ENCODE results near the gene MGME1. TPM values are rescaled to one million over a fixed set of nuclear protein-coding genes. Genes with fewer than 3 reads are reported as not detected.

Gene MGME1
- total RNA-seq, 1 experiment from 2014 or later: 50.5 TPM

DNA sequence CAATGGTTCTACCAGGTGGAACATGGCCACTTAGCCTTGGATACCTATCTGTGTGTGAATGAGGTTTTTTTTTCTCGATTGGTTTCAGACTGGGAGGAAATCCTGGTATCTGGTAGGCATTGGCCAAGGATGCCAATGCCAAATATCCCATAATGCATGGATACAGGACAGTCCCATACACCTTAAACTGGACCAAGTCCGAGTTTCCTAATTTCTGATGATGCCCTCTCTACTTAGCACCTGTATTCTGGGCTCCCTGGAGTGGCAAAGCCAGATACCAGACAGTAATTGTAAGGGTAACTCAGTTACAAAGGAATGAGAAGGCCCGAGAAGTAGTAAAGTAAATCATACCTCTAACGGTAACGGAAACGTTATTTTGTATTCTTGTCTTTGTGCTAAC lies 18.1 kb upstream of the MGME1 start:
- TF ChIP-seq, protein P1, sequence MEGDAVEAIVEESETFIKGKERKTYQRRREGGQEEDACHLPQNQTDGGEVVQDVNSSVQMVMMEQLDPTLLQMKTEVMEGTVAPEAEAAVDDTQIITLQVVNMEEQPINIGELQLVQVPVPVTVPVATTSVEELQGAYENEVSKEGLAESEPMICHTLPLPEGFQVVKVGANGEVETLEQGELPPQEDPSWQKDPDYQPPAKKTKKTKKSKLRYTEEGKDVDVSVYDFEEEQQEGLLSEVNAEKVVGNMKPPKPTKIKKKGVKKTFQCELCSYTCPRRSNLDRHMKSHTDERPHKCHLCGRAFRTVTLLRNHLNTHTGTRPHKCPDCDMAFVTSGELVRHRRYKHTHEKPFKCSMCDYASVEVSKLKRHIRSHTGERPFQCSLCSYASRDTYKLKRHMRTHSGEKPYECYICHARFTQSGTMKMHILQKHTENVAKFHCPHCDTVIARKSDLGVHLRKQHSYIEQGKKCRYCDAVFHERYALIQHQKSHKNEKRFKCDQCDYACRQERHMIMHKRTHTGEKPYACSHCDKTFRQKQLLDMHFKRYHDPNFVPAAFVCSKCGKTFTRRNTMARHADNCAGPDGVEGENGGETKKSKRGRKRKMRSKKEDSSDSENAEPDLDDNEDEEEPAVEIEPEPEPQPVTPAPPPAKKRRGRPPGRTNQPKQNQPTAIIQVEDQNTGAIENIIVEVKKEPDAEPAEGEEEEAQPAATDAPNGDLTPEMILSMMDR (IDR thresholded peaks at IDR 0.05; ENCODE audit: insufficient read depth in 1 of 2, low read depth in 1 of 2, low read length in 1 of 2, severe bottlenecking in 1 of 2, unreplicated experiment in 1 of 2): no peak
- intact Hi-C loops (cut with micrococcal nuclease; ENCODE audit: unreplicated experiment): no loop called here
- no peaks in the 10 kb centered on the region for H3K4me1 ChIP-seq
- CTCF ChIA-PET: no interaction called here
- Mint-ChIP-seq H3K27me3 (ENCODE audit: insufficient read depth, unreplicated experiment) (no peaks in the 10 kb centered on the region), H3K27ac (ENCODE audit: unreplicated experiment) (no peak overlapping the region), H3K9me3 (ENCODE audit: unreplicated experiment) (no peaks in the 10 kb centered on the region), H3K4me1 (ENCODE audit: low read depth, unreplicated experiment) (peaks cover 9% of the 10 kb centered on the region), H3K36me3 (ENCODE audit: insufficient read depth, unreplicated experiment) (peaks cover 100% of the 10 kb centered on the region), H3K4me3 (ENCODE audit: unreplicated experiment) (no peak overlapping the region)
- H3K27me3 ChIP-seq (replicated peaks; ENCODE audit: control insufficient read depth, insufficient read depth, low read length): no peaks in the 10 kb centered on the region
- H3K4me3 ChIP-seq (ENCODE audit: low read depth, low read length): no peak overlapping the region
- POLR2A ChIA-PET: no interaction called here
- H3K9me3 ChIP-seq: no peaks in the 10 kb centered on the region
- peaks cover 14% of the 10 kb centered on the region for H3K36me3 ChIP-seq (ENCODE audit: control insufficient read depth, insufficient read depth, low read length)
- BruUV-seq (replicated peaks): no TSS peak
- no peak for DNase-seq

DNA sequence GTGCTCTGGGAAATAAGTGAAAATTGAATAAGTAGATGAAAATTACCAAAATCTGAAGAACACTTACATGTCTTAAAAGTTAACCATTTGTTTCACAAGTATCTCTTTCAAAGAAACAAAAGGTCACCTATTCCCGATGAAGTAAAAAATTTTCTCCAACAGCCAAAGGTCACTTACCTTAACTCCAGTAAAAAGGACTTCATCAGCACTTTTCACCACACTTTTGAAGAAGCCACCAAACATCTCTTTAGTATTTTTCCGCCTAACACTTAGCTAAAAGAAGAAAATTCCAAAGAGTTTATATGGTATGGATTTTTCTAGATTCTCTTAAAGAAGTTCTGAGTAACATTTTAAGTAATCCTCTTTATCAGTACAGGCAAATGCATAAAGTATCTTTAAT lies 17.5 kb upstream of the MGME1 start:
- Mint-ChIP-seq H3K9me3 (ENCODE audit: unreplicated experiment) (no peaks in the 10 kb centered on the region), H3K27me3 (ENCODE audit: insufficient read depth, unreplicated experiment) (no peaks in the 10 kb centered on the region), H3K4me3 (ENCODE audit: unreplicated experiment) (no peak overlapping the region), H3K36me3 (ENCODE audit: insufficient read depth, unreplicated experiment) (peaks cover 100% of the 10 kb centered on the region), H3K4me1 (ENCODE audit: low read depth, unreplicated experiment) (peaks cover 13% of the 10 kb centered on the region), H3K27ac (ENCODE audit: unreplicated experiment) (no peak overlapping the region)
- no peak overlapping the region for H3K4me3 ChIP-seq (ENCODE audit: low read depth, low read length)
- no peak for DNase-seq
- TF ChIP-seq, protein P1 (IDR thresholded peaks at IDR 0.05; ENCODE audit: insufficient read depth in 1 of 2, low read depth in 1 of 2, low read length in 1 of 2, severe bottlenecking in 1 of 2, unreplicated experiment in 1 of 2): no peak
- H3K9me3 ChIP-seq: no peaks in the 10 kb centered on the region
- no peaks in the 10 kb centered on the region for H3K27me3 ChIP-seq (replicated peaks; ENCODE audit: control insufficient read depth, insufficient read depth, low read length)
- CTCF ChIA-PET: no interaction called here
- H3K4me1 ChIP-seq: no peaks in the 10 kb centered on the region
- no TSS peak for BruUV-seq (replicated peaks)
- intact Hi-C loops (cut with micrococcal nuclease; ENCODE audit: unreplicated experiment): no loop called here
- peaks cover 11% of the 10 kb centered on the region for H3K36me3 ChIP-seq (ENCODE audit: control insufficient read depth, insufficient read depth, low read length)
- POLR2A ChIA-PET: no interaction called here

GRCh38 chr20:17952692-17953684 lies 15.8 kb upstream of the MGME1 start:
- peaks cover 12% of the 10 kb centered on the region for H3K36me3 ChIP-seq (ENCODE audit: control insufficient read depth, insufficient read depth, low read length)

More at GRCh38 chr20:17952692-17953684, 15.8 kb upstream of the MGME1 start:
- Mint-ChIP-seq H3K36me3 (ENCODE audit: insufficient read depth, unreplicated experiment) (peaks cover 99% of the 10 kb centered on the region), H3K27me3 (ENCODE audit: insufficient read depth, unreplicated experiment) (no peaks in the 10 kb centered on the region), H3K4me3 (ENCODE audit: unreplicated experiment) (no peak overlapping the region), H3K4me1 (ENCODE audit: low read depth, unreplicated experiment) (peaks cover 18% of the 10 kb centered on the region), H3K27ac (ENCODE audit: unreplicated experiment) (peak overlapping the region; percentile 33), H3K9me3 (ENCODE audit: unreplicated experiment) (no peaks in the 10 kb centered on the region)
- TF ChIP-seq, protein P1 (IDR thresholded peaks at IDR 0.05; ENCODE audit: insufficient read depth in 1 of 2, low read depth in 1 of 2, low read length in 1 of 2, severe bottlenecking in 1 of 2, unreplicated experiment in 1 of 2): no peak
- no TSS peak for BruUV-seq (replicated peaks)
- peaks cover 7% of the 10 kb centered on the region for H3K4me1 ChIP-seq
- intact Hi-C loops (cut with micrococcal nuclease; ENCODE audit: unreplicated experiment): no loop called here
- no peak for DNase-seq
- ChIA-PET POLR2A (no interaction called here), CTCF (no interaction called here)
- H3K9me3 ChIP-seq: no peaks in the 10 kb centered on the region
- H3K27me3 ChIP-seq (replicated peaks; ENCODE audit: control insufficient read depth, insufficient read depth, low read length): no peaks in the 10 kb centered on the region
- H3K4me3 ChIP-seq (ENCODE audit: low read depth, low read length): no peak overlapping the region
